HCT116 (cell line): ENCODE measurements around the gene MED13L. TPM values are rescaled to one million over a fixed set of nuclear protein-coding genes. Genes with fewer than 3 reads are reported as not detected.

Experiments
- ATAC-seq: fragments of 200-7000 bp; cut with Tn5 transposase; 2 replicates; pipeline ENCODE4 v1.9.1; 2020; ENCODE audit warnings: mild to moderate bottlenecking, moderate library complexity
- BruUV-seq: library from RNA; stranded (reverse); fragments of 400-500 nt; replicated peaks from 2 replicates; lab custom pipeline; 2021; lab: Mats Ljungman, UMichigan
- CTCF ChIA-PET: fragments of 300-600 bp; sonication (Branson Sonifier 250); formaldehyde crosslinking; loops from one replicate; lab custom pipeline; 2021; ENCODE audit warnings: antibody characterized with exemption; lab: Charles Lee
- POLR2A ChIA-PET: fragments of 300-600, 350-600 bp; sonication (Branson Sonifier 250); formaldehyde crosslinking; loops from one replicate; lab custom pipeline; 2021; ENCODE audit warnings: antibody characterized with exemption; lab: Charles Lee
- RAD21 ChIA-PET, 2 experiments: fragments of 300-600 bp; sonication (Branson Sonifier 250); formaldehyde crosslinking; loops; one replicate each; lab custom pipeline; 2023; ENCODE audit warnings: low total read pairs in 2 of 2; ENCODE audit not compliant: uncharacterized antibody in 2 of 2, unreplicated experiment in 2 of 2, low non-redundant PET in 1 of 2; lab: Charles Lee
- DNase-seq: peaks from one replicate; pipeline ENCODE4 v3.0.0-alpha.2; 2010; ENCODE audit warnings: low read depth, low spot score
- H2AFZ ChIP-seq: fragments of 200-600 bp; shearing (Covaris generic), sonication (generic); 2 replicates; pipeline ENCODE4 v1.6.1; 2017; ENCODE audit warnings: low read depth, mixed run types, mixed read lengths, antibody characterized with exemption, low read length; ENCODE audit not compliant: poor library complexity, severe bottlenecking
- H3K27ac ChIP-seq: 2 replicates; pipeline ENCODE4 v1.5.1; 2012; ENCODE audit warnings: low read depth, low read length
- H3K27me3 ChIP-seq: fragments of 200-600 bp; sonication (generic); 2 replicates; pipeline ENCODE4 v1.6.1; 2016; ENCODE audit warnings: mixed run types, low read length, mixed read lengths; ENCODE audit not compliant: insufficient read depth
- H3K36me3 ChIP-seq, 2 experiments: fragments of 200-500 bp in 1 of 2; fragments of 200-600 bp in 1 of 2; sonication (Bioruptor generic) in 1 of 2; sonication (generic) in 1 of 2; 2 replicates each; pipeline versions ENCODE4 v1.5.1 to v1.6.1; 2014 to 2016; ENCODE audit warnings: low read length in 2 of 2, inconsistent platforms in 1 of 2, mixed read lengths in 1 of 2, mixed run types in 1 of 2; ENCODE audit not compliant: insufficient read depth in 2 of 2, control insufficient read depth in 1 of 2
- H3K4me1 ChIP-seq, 2 experiments: fragments of 200-600 bp in 1 of 2; sonication (generic) in 1 of 2; 2 replicates each; pipeline versions ENCODE4 v1.5.1 to v1.6.1; 2012 to 2017; ENCODE audit warnings: low read length in 2 of 2, inconsistent platforms in 1 of 2, mild to moderate bottlenecking in 1 of 2, mixed read lengths in 1 of 2, mixed run types in 1 of 2, moderate library complexity in 1 of 2; ENCODE audit not compliant: insufficient read depth in 2 of 2, control insufficient read depth in 1 of 2
- H3K4me2 ChIP-seq: fragments of 200-600 bp; sonication (generic); 2 replicates; pipeline ENCODE4 v1.6.1; 2017; ENCODE audit warnings: mixed run types, low read length, mixed read lengths
- H3K4me3 ChIP-seq, 2 experiments: fragments of 200-600 bp in 1 of 2; sonication (generic) in 1 of 2; replicated peaks in 1 of 2; 2 replicates each; pipeline ENCODE4 v1.5.1; 2011 to 2016; ENCODE audit warnings: low read length in 2 of 2, control low read depth in 1 of 2, low read depth in 1 of 2, mild to moderate bottlenecking in 1 of 2, mixed read lengths in 1 of 2, mixed run types in 1 of 2
- H3K79me2 ChIP-seq: fragments of 200-600 bp; sonication (generic); 2 replicates; pipeline ENCODE4 v1.6.1; 2017; ENCODE audit warnings: mild to moderate bottlenecking, mixed run types, low read length, moderate library complexity, mixed read lengths; ENCODE audit not compliant: insufficient read depth
- H3K9ac ChIP-seq: fragments of 200-600 bp; sonication (generic); 2 replicates; pipeline ENCODE4 v1.6.1; 2016; ENCODE audit warnings: low read length, mixed read lengths
- H3K9me2 ChIP-seq: fragments of 200-600 bp; sonication (generic), shearing (Covaris generic); 2 replicates; pipeline ENCODE4 v1.6.1; 2017; ENCODE audit warnings: mixed run types, mild to moderate bottlenecking, moderate library complexity; ENCODE audit not compliant: insufficient read depth
- H3K9me3 ChIP-seq, 2 experiments: fragments of 200-500 bp in 1 of 2; fragments of 200-600 bp in 1 of 2; sonication (Bioruptor generic) in 1 of 2; sonication (generic) in 1 of 2; 2 replicates each; pipeline ENCODE4 v1.6.1; 2014 to 2017; ENCODE audit warnings: low read length in 2 of 2, mixed read lengths in 2 of 2, inconsistent platforms in 1 of 2, low read depth in 1 of 2, mild to moderate bottlenecking in 1 of 2, mixed run types in 1 of 2, moderate library complexity in 1 of 2; ENCODE audit not compliant: control insufficient read depth in 1 of 2, insufficient read depth in 1 of 2
- H4K20me1 ChIP-seq: fragments of 200-600 bp; sonication (generic), shearing (Covaris generic); 2 replicates; pipeline ENCODE4 v1.6.1; 2017; ENCODE audit warnings: mixed run types, mild to moderate bottlenecking, moderate library complexity; ENCODE audit not compliant: insufficient read depth
- CBX3 ChIP-seq: IDR thresholded peaks from 2 replicates; pipeline ENCODE4 v1.6.1; 2012; ENCODE audit warnings: low read depth
- CEBPB ChIP-seq: IDR thresholded peaks from 2 replicates; pipeline ENCODE4 v1.6.1; 2012; ENCODE audit warnings: low read depth
- ELF1 ChIP-seq: IDR thresholded peaks from 2 replicates; pipeline ENCODE4 v1.6.1; 2012; ENCODE audit warnings: low read depth, borderline replicate concordance
- EZH2phosphoT487 ChIP-seq: fragments of 200-600 bp; IDR thresholded peaks from 2 replicates; pipeline ENCODE4 v1.6.1; 2018; ENCODE audit warnings: antibody characterized with exemption, borderline replicate concordance
- FOSL1 ChIP-seq: IDR thresholded peaks from 2 replicates; pipeline ENCODE4 v1.6.1; 2012; ENCODE audit warnings: low read depth
- JUND ChIP-seq: IDR thresholded peaks from 2 replicates; pipeline ENCODE4 v1.6.1; 2012
- MAX ChIP-seq: IDR thresholded peaks from 2 replicates; pipeline ENCODE4 v1.6.1; 2012
- POLR2A ChIP-seq: IDR thresholded peaks from 2 replicates; pipeline ENCODE4 v1.7.0; 2011; ENCODE audit warnings: borderline replicate concordance; ENCODE audit not compliant: insufficient read depth, insufficient read length; ENCODE audit errors: extremely low read depth
- SRF ChIP-seq: IDR thresholded peaks from 2 replicates; pipeline ENCODE4 v1.6.1; 2012; ENCODE audit warnings: low read depth
- TCF7L2 ChIP-seq: IDR thresholded peaks from 2 replicates; pipeline ENCODE4 v1.7.0; 2011; ENCODE audit warnings: borderline replicate concordance, inconsistent platforms; ENCODE audit not compliant: insufficient read depth, insufficient read length; ENCODE audit errors: extremely low read depth
- YY1 ChIP-seq: IDR thresholded peaks from 2 replicates; pipeline ENCODE4 v1.6.1; 2011; ENCODE audit warnings: low read length, low read depth, moderate library complexity, mild to moderate bottlenecking; ENCODE audit not compliant: insufficient replicate concordance; ENCODE audit errors: extremely low read depth
- ZNF274 ChIP-seq: fragments of 200-500 bp; sonication (Bioruptor generic); IDR thresholded peaks from 2 replicates; pipeline ENCODE4 v1.6.1; 2014; ENCODE audit warnings: mild to moderate bottlenecking, low read depth, low read length, inconsistent platforms
- intact Hi-C: fragments of 100-400 bp; cut with micrococcal nuclease; formaldehyde crosslinking; loops from 2 replicates; pipeline ENCODE4 v1.10.0; 2022
- total RNA-seq: library from RNA; stranded (reverse); gene quantifications from one replicate; pipeline ENCODE4 v1.2.1, GENCODE V29; 2021; ENCODE audit not compliant: unreplicated experiment
- TF ChIP-seq, protein P1 (sequence below): IDR thresholded peaks from 2 replicates; pipeline ENCODE4 v1.6.1; 2012; ENCODE audit warnings: low read depth
- TF ChIP-seq, protein P2 (sequence below): IDR thresholded peaks from 2 replicates; pipeline ENCODE4 v1.6.1; 2012

Gene MED13L
- total RNA-seq, 1 experiment from 2014 or later = 176 TPM

DNA sequence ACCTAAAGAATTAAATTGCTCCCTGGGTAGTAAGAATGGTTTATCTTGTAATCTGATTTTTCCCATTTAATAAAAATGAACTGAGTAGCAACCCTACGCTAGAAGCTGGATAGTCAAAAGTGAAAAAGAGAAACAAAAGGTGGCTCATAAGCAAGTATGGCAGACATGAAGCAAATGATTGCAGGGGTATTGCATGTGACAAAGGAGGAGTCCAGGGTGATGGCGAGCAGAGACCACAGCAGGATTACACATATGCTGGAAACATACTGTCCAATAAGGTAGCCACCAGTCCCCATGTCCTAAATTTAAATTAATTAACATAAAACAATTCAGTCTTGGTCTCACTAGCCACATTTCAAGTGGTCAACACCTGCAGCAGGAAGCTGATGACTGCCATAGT, 283.8 kb downstream of the MED13L start:
- Histone ChIP-seq H3K9me2 (no peaks in the 10 kb centered on the region), H3K4me2 (no peak overlapping the region), H3K27me3 (no peaks in the 10 kb centered on the region), H3K4me3 (no peak overlapping the region), H4K20me1 (peaks cover 4% of the 10 kb centered on the region; the same call in 1 of the 2 replicates), H3K9ac (no peak overlapping the region), H3K36me3 (peaks cover 24 to 55% of the 10 kb centered on the region in 2 experiments), H3K79me2 (peaks cover 77% of the 10 kb centered on the region), H3K27ac (no peak overlapping the region), H3K4me1 (peaks cover 0 to 3% of the 10 kb centered on the region in 2 experiments; a peak in 1 of 4 replicates), H3K9me3 (no peaks in the 10 kb centered on the region), H2AFZ (no peak overlapping the region)
- CTCF ChIA-PET = interaction anchor here (1.7 kb wide), 1 partner anchor 10 kb away, joined by 3 read pairs; no protein-coding TSS in a partner anchor
- ATAC-seq (no peak), DNase-seq (no peak)
- RAD21 ChIA-PET = no interaction called here
- no peak for TF ChIP-seq ELF1
- TF ChIP-seq JUND = no peak
- TF ChIP-seq EZH2phosphoT487 = no peak
- TF ChIP-seq POLR2A = no peak
- TF ChIP-seq MAX = no peak
- TF ChIP-seq FOSL1 = no peak
- TF ChIP-seq, protein P1, sequence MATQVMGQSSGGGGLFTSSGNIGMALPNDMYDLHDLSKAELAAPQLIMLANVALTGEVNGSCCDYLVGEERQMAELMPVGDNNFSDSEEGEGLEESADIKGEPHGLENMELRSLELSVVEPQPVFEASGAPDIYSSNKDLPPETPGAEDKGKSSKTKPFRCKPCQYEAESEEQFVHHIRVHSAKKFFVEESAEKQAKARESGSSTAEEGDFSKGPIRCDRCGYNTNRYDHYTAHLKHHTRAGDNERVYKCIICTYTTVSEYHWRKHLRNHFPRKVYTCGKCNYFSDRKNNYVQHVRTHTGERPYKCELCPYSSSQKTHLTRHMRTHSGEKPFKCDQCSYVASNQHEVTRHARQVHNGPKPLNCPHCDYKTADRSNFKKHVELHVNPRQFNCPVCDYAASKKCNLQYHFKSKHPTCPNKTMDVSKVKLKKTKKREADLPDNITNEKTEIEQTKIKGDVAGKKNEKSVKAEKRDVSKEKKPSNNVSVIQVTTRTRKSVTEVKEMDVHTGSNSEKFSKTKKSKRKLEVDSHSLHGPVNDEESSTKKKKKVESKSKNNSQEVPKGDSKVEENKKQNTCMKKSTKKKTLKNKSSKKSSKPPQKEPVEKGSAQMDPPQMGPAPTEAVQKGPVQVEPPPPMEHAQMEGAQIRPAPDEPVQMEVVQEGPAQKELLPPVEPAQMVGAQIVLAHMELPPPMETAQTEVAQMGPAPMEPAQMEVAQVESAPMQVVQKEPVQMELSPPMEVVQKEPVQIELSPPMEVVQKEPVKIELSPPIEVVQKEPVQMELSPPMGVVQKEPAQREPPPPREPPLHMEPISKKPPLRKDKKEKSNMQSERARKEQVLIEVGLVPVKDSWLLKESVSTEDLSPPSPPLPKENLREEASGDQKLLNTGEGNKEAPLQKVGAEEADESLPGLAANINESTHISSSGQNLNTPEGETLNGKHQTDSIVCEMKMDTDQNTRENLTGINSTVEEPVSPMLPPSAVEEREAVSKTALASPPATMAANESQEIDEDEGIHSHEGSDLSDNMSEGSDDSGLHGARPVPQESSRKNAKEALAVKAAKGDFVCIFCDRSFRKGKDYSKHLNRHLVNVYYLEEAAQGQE = no peak
- TF ChIP-seq, protein P2, sequence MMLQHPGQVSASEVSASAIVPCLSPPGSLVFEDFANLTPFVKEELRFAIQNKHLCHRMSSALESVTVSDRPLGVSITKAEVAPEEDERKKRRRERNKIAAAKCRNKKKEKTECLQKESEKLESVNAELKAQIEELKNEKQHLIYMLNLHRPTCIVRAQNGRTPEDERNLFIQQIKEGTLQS = no peak
- no peak for TF ChIP-seq CEBPB
- no peak for TF ChIP-seq TCF7L2
- no peak for TF ChIP-seq SRF
- no peak for TF ChIP-seq YY1
- no peak for TF ChIP-seq CBX3
- TF ChIP-seq ZNF274 = no peak
- BruUV-seq = no TSS peak
- intact Hi-C loops = no loop called here
- POLR2A ChIA-PET = no interaction called here
